Omental fat pad (tissue), 4 donors: ENCODE results near the gene PGAM4. TPM values are rescaled to one million over a fixed set of nuclear protein-coding genes. Genes with fewer than 3 reads are reported as not detected.

Experiments
- ATAC-seq: fragments of 150-250 bp; one replicate; pipeline ENCODE4 v1.9.1; 2016; ENCODE audit warnings: mild to moderate bottlenecking, moderate library complexity; ENCODE audit not compliant: low FRiP score
- DNase-seq: peaks from one replicate; pipeline ENCODE4 v3.0.0-alpha.2; 2019; ENCODE audit warnings: low spot score
- total RNA-seq, 4 donors: library from RNA; depleted of rRNA; stranded (reverse); fragments of >200 nt; gene quantifications; one replicate each; pipeline ENCODE4 v1.1.0, GENCODE V29; 2016
- TF ChIP-seq, protein P1 (sequence below), 3 donors: fragments of 450-650 bp; IDR thresholded peaks; one replicate each; pipeline ENCODE4 v1.5.1; 2016 to 2017; ENCODE audit warnings: antibody characterized with exemption in 3 of 3, mild to moderate bottlenecking in 3 of 3, moderate library complexity in 2 of 3

PGAM4 gene
- not detected for total RNA-seq

DNA sequence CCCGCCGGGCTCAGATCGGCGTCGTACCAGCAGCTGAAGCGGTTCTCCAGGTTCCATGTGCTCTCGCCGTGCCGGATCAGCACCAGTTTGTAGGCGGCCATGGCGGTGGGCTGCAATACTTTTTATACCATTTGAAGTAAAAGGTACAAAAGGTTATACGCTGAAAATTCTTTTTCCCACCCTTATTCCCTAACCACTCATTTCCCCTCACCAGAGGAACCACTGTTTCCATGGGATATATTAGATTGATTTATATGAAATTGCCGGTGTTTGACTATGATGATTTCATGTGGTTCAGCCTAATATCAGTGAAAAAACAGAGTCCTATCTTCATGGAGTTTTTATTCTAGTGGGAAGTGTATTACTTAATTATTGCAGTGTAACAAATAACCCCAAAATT is at the start of gene PGAM4:
PGAM4 (minus strand) TSS at position 101 of the 400 bp plus-strand sequence; CDS start at position 101, 0 bp downstream.
- DNase-seq, result no peak
- TF ChIP-seq, protein P1, sequence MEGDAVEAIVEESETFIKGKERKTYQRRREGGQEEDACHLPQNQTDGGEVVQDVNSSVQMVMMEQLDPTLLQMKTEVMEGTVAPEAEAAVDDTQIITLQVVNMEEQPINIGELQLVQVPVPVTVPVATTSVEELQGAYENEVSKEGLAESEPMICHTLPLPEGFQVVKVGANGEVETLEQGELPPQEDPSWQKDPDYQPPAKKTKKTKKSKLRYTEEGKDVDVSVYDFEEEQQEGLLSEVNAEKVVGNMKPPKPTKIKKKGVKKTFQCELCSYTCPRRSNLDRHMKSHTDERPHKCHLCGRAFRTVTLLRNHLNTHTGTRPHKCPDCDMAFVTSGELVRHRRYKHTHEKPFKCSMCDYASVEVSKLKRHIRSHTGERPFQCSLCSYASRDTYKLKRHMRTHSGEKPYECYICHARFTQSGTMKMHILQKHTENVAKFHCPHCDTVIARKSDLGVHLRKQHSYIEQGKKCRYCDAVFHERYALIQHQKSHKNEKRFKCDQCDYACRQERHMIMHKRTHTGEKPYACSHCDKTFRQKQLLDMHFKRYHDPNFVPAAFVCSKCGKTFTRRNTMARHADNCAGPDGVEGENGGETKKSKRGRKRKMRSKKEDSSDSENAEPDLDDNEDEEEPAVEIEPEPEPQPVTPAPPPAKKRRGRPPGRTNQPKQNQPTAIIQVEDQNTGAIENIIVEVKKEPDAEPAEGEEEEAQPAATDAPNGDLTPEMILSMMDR (IDR thresholded peaks at IDR 0.05), result no peak
- no peak for ATAC-seq

DNA sequence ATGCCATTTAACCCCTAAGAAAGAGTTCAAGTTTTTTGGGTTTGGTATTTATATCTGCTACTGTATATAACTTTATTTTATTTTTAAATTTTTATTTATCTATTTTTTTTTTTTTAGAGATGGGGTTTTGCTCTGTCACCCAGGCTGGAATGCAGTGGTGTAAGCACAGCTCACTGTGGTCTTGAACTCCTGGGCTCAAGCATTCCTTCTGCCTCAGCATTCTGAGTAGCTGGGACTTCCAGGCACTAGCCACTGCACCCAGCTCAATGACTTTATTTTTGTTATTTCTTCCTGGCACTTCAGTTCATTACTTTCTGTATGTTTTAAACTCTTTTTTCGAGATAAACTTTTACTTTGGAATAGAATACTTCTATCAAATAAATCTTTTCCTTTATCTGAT is 42.4 kb upstream of the PGAM4 start:
- ATAC-seq (no peak), DNase-seq (no peak)
- TF ChIP-seq, protein P1 (IDR thresholded peaks at IDR 0.05), result no peak

DNA sequence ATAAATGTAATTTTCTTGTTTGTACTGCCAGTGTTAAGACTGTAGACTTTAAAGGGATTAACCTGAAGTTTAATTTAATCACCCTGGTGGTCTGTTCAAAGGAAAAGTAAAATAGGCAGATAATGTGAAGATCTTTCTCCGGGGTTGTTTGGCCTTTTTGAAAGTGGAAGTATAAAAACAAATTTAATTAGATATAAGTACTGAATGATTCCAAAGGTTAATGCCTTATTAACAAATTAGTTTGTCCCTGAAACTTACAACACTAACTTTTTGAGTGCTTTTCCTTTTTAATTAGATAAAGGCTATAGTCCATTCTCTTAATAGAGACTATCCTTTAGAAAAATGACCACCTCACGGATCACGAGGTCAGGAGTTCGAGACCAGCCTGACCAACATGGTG is 10.4 kb upstream of the PGAM4 start:
- DNase-seq (no peak), ATAC-seq (no peak)
- TF ChIP-seq, protein P1 (IDR thresholded peaks at IDR 0.05), result no peak

DNA sequence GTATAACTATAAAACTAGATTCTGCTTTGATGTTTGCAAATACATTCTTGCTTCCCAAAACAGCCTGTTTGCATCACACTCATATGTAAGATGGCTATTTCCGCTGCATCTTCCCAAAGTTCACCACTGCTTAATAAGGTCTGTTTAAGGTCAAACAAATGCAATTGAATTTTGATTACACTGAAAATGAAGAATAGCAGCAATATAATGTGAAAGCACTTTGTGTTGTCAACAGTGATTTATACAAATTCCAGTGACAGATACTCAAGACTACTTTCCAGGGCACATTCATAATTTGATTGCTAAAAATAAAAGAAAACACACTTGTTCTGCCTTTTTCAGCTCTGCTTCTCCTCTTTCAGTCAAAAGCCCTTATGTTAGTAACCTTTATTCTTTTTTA is 8.1 kb upstream of the PGAM4 start:
- no peak for ATAC-seq

DNA sequence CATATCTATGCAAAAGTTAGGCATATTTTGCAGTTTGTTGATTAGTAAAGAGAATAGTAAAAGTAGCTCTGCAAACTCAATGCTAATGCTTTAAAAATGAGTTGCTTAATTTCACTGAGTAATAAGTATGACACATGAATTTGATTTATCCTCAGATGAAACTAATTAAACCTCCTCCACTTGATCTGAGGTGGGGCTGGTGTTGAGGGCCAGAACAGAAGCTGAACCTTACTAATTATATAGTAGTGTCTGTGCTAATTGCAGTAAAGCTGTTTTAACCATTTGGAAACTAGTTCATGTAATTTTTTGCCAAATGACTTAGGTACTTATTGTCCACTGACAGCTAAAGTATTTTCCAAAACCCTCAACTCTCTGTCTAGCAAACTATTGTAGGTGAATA is 7.7 kb upstream of the PGAM4 start:
- peak; percentile 37 for ATAC-seq
- TF ChIP-seq, protein P1 (IDR thresholded peaks at IDR 0.05), result no peak
- DNase-seq, result no peak

More for the DNA sequence above, 8.1 kb upstream of the PGAM4 start:
- TF ChIP-seq, protein P1 (IDR thresholded peaks at IDR 0.05), result no peak
- no peak for DNase-seq

DNA sequence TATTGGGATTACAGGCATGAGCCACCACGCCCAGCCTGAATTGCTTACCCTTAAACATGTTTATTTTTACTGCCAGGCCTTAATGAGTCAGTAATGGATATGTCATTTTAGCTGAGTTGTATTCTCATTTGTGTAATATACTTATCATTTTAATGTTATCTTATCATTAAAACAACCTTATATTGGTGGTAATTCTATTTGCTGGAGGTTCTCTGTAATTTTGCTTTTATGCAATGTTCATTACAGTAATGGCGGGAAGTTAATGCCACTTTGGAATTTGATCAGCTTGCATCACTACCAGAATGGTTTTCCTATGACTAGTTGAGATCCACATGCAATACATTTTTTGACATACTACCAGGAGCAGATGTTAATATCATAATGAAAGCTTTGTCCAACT is 6.3 kb upstream of the PGAM4 start:
- TF ChIP-seq, protein P1 (IDR thresholded peaks at IDR 0.05), result no peak
- ATAC-seq (no peak), DNase-seq (no peak)

DNA sequence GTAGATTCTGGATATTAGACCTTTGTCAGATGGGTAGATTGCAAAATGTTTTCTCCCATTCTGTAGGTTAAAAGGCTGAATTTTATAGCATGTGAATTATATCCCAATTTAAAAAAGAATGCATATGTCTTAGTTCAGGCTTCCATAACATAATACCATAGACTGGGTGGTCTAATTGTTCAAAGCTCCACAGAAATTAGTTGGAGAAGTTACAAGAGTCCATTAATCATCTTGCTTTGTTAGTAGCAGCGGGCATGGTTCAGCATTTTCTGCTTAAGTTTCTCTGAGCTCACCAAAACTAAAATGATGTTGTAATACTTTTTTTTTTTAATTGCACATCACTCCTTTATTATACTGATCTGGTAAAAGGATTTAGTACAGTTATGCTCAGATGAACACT is 1.8 kb downstream of the PGAM4 start:
- TF ChIP-seq, protein P1 (IDR thresholded peaks at IDR 0.05), result no peak
- ATAC-seq (no peak), DNase-seq (no peak)
